GM11168 (cell line): ENCODE data around the gene RFTN1.

Source experiments
- in situ Hi-C: fragments of 300-500 bp; cut with MboI; formaldehyde crosslinking; loops from one replicate; pipeline ENCODE4 v1.12.0; 2022; ENCODE audit warnings: low sequenced_read_pairs; ENCODE audit not compliant: unreplicated experiment

The RFTN1 gene

DNA sequence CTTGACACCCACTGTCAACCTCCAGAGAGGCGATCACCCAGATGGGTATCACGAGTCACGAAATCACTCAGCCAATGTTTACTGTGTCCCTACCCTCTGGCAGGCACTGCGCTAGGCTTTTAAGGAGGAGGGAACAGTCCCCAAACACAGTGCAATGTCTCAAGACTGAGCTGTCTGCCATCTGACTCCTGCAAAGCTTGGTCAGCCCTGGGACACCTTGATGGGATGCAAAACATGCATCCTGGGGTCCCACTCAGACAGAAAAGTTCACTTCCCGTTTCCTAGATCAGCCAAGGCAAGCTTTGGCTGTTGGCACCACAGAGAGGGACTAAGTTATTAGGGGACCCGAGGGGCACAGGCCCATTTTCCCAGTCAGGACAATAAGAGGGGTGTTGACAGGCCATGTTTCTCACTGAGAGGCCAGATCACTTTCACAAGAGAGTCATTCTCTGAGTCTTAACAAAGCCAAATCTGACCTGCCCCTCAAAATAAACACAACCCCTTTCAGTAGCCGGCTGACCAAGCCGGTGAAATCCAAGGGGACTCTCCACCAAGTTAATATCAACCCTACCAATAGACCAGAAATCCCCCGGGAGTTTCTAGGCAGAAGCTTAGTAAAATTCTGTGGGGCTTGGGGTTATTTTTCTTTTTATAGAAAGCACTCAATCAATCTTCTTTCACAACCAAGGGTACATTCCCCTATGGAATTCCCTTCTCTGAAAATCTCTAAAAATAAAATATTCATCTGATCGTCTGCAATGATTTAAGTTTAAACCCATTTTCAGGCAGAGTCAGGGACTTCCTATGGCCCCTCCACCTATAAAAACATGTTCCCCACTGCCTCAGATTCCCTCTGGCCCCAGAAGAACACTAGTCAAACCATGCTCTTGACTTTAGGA lies 3.5 kb downstream of the RFTN1 start:
- in situ Hi-C loops: no loop called here

DNA sequence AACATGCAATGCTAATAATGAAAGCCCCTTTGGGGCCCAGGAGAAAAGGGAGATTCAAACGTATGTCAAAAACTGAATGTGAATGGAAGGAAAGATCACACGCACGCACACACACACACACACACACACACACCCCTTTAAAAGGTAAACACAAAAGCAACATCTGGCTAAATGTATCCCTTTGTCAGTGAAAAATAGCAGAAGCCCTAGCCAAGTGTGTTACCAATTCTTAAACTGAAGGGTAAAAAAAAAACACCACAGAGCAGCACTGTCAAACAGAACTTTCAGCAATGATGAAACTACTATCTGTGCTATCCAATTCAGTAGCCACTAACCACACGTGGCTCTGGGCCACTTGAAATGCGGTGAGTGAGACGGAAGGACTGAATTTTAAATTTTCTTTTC lies 4.9 kb downstream of the RFTN1 start:
- in situ Hi-C loops: no loop called here

DNA sequence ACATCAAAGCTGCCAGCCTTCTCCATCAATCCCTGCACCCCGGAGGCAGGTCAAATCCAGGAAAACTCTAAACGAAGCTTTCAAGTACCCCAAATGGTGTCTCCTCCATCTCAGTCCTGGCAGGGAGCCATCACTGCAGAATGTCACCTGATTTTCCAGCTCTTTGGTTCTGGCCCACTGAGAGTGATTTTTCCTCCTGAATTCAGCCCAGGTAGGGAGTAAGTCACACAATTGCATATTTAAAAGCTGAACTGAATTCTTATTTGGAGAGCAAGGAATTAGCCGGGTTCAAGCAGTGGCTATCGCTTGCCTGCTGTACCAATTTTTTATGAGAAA lies 5.3 kb downstream of the RFTN1 start:
- in situ Hi-C loops: no loop called here

DNA sequence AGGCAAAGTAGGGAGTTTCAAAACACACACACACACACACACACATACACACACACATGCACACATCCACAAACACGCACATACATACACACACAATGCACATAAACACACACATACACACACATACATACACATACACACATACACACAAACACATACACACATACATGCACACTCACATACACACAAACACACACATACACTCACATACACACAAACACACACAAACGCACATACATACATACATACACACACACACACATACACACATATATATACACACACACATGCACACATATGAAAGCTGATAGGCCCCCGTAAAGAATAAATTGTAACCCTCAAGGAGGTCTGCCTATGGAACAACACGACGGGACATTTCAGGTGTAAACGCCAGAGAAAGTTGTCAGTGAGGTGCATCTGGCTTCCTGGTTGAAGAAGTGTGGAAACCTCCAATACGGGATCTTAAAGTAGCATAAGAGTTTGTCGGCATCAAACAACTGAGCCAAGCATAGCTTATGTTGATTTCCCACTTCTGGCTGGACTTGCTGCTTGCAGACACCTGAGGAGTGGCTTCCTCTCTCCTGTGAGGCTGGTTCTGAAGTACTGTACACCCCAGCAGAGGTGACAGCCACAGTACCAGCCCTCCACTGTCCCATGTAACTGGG lies 5.8 kb downstream of the RFTN1 start:
- in situ Hi-C loops: no loop called here

GRCh38 chr3:16506884-16507577 lies 6.5 kb downstream of the RFTN1 start:
- in situ Hi-C loops: no loop called here

GRCh38 chr3:16506451-16506850 lies 7.0 kb downstream of the RFTN1 start:
- in situ Hi-C loops: no loop called here

DNA sequence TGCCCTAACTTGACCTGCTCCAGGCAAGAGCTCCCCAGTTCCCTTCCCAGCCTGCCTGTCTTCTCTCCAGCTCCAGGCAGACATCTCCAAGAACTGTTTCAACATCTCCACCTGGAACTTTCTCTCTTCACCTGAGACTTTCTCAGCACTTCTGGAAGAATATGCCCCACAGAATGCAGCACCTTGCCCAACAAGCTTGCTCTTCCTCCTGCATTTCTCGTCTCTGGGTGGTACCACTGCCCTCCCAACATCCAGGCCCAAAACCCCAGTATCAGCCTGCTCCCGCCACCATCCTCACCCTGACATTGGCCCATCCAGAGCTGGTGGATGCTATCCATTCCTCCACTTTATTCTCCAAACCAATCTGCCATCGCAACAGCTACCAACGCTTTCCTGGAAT lies 8.8 kb downstream of the RFTN1 start:
- in situ Hi-C loops: no loop called here

DNA sequence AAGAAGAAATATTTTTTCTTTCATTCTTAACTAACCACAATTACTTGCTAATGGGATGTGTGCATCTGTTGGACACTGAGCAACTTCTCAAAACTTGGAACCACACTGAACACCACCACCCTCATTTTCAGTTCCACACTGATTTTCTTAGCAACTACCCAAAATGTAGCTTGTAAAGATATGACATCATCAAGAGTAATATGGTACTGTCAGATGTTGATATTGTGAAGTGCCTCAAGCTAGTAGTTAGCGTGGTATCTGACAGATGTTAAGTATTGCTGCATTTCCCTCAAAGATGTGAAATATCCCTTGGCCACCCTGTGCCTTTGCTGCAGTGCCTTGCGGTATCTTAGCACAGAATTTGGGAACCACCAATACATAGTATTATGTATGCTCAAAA lies 9.3 kb downstream of the RFTN1 start:
- in situ Hi-C loops: no loop called here

- in situ Hi-C loops: no loop called here
Observed at GRCh38 chr3:16503191-16503776, 10.2 kb downstream of the RFTN1 start.

- in situ Hi-C loops: no loop called here
Observed at GRCh38 chr3:16502347-16502908, 11.1 kb downstream of the RFTN1 start.

- in situ Hi-C loops: no loop called here
Observed at GRCh38 chr3:16501376-16501775, 12.1 kb downstream of the RFTN1 start.

GRCh38 chr3:16500911-16501310 lies 12.6 kb downstream of the RFTN1 start:
- in situ Hi-C loops: no loop called here

DNA sequence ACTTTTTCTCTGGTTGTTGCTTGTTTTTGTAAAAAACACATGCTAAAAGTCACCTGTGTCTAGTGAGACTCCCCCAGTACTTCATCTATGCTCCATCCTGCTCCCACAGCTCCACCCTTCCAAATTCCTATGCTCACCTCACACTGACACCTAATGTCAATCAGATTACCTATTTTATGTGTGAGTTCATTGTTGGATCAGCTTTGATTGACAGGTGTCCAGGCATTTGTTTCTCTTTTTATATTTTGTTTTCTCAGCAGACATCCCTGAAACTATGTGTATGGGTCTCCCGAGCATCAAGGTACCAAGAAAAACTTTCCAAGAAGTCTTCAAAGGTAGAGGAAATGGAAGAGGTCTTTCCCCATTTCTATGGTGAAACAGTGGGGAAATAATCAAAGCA lies 13.4 kb downstream of the RFTN1 start:
- in situ Hi-C loops: no loop called here

DNA sequence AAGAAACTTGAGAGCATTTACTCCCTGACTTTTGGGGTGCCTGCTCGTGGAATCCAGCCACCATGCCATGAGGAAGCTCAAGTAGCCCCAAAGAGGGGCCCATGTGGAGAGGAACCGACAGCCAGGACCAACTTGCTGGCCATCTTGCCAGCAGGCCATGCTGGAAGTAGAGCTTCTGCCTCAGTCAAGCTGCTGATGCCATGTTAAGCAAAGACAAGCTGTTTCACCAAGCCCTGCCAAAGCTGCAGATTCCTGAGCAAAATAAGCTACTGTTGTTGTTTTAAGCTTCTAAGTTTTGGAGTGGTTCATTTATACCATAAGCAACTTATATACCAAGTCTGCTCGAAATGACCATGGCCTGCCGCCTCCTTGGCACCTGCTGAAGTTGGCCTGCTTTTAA lies 14.1 kb downstream of the RFTN1 start:
- in situ Hi-C loops: no loop called here

DNA sequence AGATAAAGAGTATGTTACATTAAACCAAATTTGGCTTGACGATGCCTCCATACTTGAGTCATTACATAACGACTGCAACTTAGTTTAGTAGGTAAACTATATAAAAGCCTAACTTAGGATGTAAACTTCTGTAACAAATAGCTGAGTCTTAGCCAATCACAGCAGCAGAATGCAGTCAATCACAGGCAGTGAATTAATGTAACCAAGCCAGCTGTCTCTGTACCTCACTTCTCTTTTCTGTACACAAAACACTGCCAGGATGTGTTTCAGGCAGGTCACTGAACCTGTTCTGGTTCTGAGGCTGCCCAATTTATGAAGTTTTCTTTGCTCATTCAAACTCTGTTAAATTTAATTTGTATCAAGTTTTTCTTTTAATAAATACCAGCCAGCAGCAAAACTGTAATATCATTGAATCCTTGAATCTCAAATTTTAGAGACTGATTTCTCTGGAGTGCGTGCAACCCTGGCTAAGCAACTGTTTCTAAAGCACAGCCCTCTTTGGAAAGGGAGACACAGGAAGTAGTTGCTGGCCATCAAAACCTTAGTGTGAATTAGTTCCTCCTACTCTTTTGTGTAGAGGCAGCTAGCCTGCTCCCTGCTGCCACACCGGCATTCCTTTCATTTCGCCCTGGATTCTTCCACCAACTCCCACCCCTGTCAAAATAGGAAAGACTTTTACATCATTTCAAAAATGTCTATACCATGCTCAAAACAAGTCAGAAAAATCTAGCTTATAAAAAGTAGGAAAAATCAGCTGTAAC lies 15.2 kb downstream of the RFTN1 start:
- in situ Hi-C loops: no loop called here

DNA sequence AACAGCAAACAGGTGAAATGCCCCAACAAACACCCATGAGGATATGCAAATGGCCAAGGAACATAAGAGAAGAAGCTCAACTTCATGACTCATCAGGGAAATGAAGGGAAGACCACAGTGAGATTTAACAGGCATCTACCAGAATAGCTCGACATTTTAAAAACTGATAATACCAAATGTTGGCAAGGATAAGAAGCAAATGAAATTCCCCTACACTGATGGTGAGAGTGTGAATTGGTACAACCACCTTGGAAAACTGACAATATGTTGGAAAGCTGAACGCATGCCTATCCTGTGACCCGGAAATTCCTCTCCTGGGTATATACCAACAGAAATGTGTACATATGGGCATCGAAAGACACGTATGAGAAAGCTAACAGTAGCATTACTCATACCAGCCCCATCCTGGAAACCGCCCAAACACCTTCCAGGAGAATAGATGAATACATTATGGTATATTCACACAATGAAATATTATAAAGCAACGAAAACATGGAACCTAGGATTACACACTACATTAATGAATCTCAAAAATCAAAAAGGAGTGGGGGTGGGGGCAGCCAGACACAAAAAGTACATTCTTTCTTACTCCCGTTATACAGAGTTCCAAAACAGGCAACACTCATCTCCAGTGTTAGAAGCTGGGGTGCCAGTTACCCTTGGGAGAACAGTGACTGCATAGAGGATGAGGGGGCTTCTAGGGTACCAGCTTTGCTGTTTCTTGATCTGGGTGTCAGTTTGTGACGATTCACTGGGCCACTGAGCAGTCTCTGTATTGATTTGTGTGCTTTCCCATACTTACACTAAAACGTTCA lies 16.9 kb downstream of the RFTN1 start:
- in situ Hi-C loops: no loop called here

- in situ Hi-C loops: no loop called here
Observed at GRCh38 chr3:16496008-16496407, 17.5 kb downstream of the RFTN1 start.

DNA sequence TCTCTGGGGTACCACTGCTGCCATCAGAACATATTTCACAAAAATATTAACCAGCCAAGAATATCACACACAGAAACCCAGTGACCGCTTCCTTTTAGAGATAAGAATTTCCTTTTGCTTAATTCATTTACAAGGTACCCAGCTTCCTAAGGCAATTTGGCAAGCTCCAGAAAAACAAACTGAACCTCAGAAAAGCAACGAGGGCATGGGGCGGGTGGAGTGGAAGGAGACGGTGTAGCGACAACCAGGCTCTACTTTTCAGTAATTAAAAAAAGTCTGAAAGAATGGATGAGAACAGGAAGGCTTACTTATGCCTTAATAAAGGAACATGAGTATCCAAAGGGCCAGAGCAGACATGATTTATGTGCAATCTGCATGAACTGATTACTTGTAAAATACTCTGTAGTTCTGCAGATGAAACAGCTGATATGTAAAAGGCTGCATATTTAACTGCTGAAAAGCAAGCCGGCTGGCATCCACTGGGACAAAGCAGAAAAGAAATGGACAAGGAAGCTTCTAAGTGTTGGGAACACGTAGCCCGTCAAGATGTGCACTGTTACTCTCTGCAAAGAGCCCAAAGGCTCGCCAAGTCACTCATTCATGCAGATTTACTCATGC lies 18.6 kb downstream of the RFTN1 start:
- in situ Hi-C loops: no loop called here

DNA sequence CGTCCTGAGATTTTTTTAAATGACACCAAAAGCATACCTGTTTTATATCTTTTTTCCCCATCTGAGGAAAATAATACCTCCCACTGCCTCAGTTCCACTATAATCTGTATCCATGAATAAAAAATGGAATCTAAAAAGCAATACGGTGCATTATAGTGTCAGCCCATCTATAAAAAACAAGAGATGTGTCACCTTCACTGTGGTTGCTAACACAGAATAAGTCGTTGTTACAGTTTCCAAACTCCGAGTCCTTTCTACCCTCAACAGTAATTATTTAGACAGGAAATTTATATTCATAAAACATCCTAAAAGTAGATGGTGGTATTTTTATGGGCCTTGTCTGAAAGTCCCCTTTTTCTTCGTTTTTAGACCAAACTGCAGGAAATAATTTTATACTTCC lies 19.4 kb downstream of the RFTN1 start:
- in situ Hi-C loops: no loop called here
